GM21360 (cell line): ENCODE measurements around the gene SYDE1.

Experiments used
- ATAC-seq: cut with Tn5 transposase; IDR thresholded peaks from one replicate; pipeline ENCODE4 v1.9.1; 2021; ENCODE audit warnings: mild to moderate bottlenecking, moderate library complexity; ENCODE audit not compliant: unreplicated experiment

Gene SYDE1

DNA sequence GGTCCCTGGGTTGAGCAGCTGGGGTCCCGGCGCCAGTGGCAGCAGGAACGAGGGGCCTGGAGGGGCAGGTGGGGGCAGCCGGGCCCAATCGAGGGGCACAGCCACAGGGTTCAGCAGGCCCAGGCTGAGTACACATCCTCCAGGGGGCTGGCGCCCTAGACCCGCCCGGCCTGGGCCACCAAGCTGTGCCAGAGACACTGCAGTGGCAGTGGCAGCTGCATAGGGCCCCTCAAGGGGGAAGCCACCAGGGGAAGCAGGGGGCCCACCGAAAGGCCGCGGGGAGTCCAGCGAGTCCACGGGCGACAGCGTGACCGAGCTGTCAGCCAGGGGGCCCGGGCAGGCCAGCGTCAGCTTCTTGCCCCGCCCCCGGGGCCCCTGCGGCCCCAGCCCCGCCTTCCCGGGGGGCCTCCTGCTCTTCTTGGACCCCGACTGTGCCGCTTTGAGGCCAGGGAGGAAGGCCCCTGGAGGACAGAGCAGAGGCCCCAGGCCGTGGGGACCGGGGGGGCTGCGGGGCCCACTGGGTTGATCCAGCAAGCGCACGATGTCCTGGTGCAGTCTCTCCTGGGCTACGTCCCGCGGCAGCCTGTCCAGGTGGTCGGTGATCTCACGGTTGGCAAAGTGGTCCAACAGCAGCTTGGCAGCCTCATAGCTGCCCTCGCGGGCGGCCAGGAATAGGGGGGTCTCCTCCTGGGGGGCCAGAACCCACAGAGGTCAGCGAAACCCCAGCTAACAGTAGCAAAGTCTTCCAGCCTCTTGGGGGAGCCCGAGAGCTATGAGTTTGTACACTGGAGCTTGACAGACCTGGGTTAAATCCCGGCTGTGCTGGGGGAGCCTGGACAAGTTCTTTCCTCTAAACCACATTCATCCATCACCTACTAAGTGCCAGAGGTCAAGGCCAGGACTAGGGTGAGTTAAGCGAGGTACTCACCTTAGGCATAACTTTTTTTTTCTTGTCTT, 54.1 kb downstream of the SYDE1 start:
- no peak for ATAC-seq
